NCI-H128 (cell line): Measurements from ENCODE around the gene PLXNB3.

Experiments used
- DNase-seq: peaks from one replicate; lab custom pipeline; 2025; ENCODE audit not compliant: unreplicated experiment; lab: John Stamatoyannopoulos, UW

The PLXNB3 gene

GRCh38 chrX:153750127-153750774 lies 13.8 kb upstream of the PLXNB3 start:
- DNase-seq, result no peak

- no peak for DNase-seq
Observed at GRCh38 chrX:153755136-153755535, 8.9 kb upstream of the PLXNB3 start.

- no peak for DNase-seq
Observed at GRCh38 chrX:153761863-153762262, 2.2 kb upstream of the PLXNB3 start.

GRCh38 chrX:153762626-153763173 lies 1.3 kb upstream of the PLXNB3 start:
- DNase-seq, result no peak

- DNase-seq, result no peak
Observed at GRCh38 chrX:153763298-153763932, 634 bp upstream of the PLXNB3 start.

- DNase-seq, result no peak
Observed at GRCh38 chrX:153764786-153765137, 713 bp downstream of the PLXNB3 start.

- DNase-seq, result no peak
Observed at GRCh38 chrX:153765138-153766079, 1.4 kb downstream of the PLXNB3 start.

- DNase-seq, result peak; percentile 8
Observed at GRCh38 chrX:153766098-153766817, 2.2 kb downstream of the PLXNB3 start.

GRCh38 chrX:153766871-153767673 lies 3.0 kb downstream of the PLXNB3 start:
- DNase-seq, result no peak

- no peak for DNase-seq
Observed at GRCh38 chrX:153767674-153768055, 3.6 kb downstream of the PLXNB3 start.

GRCh38 chrX:153768311-153769157 lies 4.5 kb downstream of the PLXNB3 start:
- DNase-seq, result no peak

GRCh38 chrX:153769158-153769864 lies 5.3 kb downstream of the PLXNB3 start:
- no peak for DNase-seq

- DNase-seq, result no peak
Observed at GRCh38 chrX:153769865-153770600, 6.0 kb downstream of the PLXNB3 start.

- DNase-seq, result no peak
Observed at GRCh38 chrX:153770601-153771414, 6.8 kb downstream of the PLXNB3 start.

GRCh38 chrX:153771415-153772315 lies 7.6 kb downstream of the PLXNB3 start:
- no peak for DNase-seq
